HG03135 (cell line): Measurements from ENCODE around the gene PTGR1.
"Not testable (repeated sequence)": the region's sequence is repeated elsewhere in the genome, so short reads cannot be mapped to it uniquely, and the experiment has no call there.

ENCODE experiments used
- ATAC-seq: cut with Tn5 transposase; IDR thresholded peaks from one replicate; pipeline ENCODE4 v1.9.1; 2021; ENCODE audit warnings: mild to moderate bottlenecking, moderate library complexity; ENCODE audit not compliant: unreplicated experiment

Gene PTGR1

DNA sequence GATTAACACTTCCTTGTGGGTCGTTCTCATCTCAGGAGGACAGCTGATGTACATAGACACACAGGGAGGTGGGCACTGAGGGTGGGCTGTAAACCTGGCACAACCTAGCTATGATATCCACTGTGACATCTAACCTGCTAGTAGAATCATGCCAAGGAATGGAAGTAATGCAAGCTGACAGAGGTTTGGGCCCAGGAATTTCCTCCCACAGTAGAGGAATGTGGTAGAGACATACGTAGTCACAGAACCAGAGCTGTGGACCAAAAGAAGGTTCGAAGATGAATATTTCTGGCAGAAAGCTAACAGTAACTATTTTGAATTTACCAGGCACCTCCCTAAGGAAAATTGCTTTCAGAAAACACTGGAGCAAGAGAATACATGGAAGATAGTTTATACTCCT lies 16.5 kb upstream of the PTGR1 start:
- no peak for ATAC-seq

DNA sequence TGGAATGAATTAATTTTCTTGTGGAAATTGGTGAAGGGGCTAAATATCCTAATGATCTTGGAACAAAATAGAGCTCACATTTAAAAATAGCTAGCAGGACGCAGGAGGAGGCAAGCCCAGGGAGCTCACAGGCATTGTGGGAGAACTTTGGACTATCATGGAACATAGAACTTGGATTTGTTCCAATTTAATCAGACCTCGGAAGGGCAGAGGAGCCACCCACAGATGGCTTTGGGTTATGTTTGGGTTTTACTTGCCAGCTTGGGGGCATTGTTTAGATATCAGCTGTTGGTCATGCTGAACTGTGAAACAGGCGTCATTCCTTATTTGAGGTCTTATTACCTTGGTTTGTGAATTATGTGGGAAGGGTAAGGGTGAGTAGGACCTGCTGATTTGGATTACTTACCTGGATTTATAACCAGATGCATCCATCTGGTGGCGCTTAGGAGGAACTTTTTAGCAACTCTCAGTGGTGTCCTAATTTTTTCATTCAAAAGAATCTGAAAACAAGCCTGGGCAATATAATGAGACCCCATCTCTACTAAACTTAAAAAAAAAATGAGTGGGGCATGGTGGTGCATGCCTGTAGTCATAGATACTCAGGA lies 14.1 kb upstream of the PTGR1 start:
- no peak for ATAC-seq

DNA sequence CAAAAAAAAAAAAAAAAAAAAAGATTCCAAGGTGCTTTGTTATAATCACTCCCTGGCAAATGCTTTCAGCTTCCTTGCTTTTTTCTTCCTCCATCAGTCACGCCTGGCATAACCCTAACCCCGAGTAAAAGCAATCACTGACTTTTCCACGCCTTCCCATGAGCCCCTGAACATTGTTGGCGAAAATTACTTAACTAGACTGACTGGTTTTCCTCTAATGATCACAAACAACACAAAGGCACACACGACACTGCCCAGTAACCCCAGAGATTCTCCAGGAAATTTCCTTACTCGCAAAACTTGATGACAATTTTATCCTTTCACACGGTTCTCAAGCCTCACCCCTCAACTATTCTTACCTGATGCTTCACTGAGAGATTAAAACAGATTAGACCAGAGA lies 11.4 kb upstream of the PTGR1 start:
- no peak for ATAC-seq

DNA sequence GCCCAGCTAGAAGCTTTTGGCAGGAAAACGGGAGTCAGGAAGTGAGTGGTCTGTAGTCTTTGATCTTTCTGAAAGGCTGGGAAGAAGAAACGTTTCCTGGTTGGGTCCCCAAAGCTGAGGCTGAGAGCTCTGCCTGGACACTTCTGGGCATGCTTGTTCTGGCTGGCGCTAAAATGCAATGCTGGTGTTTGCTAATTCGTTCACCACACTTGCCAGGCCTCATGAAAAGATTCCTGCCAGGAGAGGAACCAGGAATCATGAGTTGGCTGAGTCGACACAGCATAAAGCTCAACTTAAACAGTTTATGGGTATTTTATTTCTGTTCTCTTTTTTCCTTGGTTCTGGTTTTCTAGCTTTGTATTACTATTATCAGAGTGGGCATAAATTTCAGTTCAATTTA lies 10.7 kb upstream of the PTGR1 start:
- no peak for ATAC-seq

DNA sequence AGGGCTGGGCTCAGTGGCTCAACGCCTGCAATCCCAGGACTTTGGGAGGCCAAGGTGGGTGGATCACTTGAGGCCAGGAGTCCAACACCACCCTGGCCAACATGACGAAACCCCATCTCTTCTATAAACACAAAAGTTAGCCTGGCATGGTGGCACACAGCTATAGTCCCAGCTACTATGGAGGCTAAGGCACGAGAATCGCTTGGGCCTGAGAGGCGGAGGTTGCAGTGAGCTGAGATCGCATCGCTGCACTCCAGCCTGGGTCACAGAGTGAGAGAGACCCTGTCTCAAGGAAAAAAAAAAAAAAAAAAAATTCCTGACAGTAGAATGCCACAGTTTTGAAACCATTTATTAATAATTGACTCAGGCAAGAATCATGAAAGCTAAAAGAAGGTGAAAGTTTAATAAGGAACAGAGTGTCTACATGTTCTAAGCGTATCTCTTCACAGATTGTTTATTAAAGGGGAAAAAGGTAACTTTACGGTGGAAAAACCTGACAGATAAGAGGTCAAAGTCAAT lies 5.7 kb upstream of the PTGR1 start:
- no peak for ATAC-seq

DNA sequence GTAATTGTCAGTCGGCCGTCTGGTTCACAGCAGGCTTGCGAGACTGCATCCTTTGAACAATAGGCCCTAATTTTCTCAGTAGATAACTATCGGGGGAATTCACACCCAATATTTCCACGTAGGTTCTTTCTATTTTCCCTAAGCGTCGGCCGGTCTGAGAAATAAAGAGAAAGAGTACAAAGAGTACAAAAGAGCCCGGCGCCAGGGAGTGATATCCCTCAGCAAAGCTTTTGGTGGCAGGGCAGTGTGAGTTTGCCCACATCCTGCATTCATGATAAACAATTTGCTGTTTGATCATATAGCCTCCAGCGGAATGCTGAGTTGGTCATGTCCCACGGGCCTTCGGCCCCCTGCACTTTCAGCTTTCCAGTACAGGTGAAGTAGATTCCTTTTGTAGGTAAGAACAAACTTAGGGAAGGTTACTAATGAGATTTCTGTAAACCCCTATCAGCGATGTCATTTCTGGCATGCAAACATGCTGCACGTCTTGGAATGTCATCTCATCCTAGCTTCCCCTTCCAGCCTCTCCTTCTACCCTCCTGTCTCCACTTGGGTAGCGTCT lies 4.7 kb upstream of the PTGR1 start:
- ATAC-seq: no peak

DNA sequence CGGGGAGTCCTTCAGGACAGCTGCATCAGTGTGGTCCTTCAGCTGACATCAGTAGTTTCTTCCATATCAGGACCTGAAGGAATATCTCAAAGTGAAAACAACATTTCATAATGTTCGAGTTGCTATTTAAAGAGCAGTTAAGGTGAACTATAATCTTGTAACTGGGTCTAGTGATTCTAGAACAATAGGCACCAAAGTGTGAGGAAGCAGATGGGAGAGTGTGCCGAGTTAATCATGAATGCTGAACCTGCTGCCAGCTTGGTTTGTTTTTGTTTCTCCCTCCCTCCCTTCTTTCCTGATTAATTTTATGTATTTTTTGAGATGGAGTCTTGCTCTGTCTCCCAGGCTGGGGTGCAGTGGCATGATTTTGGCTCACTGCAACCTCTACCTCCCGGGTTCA lies 3.6 kb upstream of the PTGR1 start:
- no peak for ATAC-seq

DNA sequence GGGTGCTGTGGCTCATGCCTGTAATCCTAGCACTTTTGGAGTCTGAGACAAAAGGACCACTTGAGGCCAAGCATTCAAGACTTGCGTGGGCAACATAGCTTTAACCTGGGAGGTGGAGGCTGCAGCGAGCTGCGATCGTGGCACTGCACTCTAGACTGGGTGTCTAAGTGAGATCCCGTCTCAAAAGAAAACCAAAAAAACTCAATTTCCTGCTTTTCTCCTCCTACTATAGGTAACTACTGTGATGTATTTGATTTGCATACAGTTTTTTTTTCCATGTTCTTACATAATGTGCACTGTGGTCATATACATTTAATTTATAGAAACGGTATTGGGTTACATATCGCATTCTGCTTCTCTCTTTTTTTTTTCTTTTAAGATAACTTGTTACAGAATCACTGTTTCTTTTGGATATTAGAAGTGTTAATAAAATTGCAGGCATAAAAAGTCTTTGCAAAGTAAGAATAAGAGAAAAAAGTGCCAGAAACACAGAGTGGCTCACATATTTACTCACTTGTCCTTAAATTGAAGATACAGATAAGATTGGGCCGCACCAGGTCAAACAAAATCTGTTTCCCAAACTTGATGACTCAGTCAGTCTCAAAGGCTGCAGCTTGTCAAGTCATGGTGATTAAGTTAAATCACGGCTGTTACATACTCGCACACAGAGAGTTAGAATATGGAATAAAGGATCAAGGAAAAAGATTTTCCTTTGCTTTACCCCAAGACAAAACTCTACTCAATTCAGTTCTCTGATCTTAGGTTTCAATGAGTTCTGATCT lies 2.0 kb upstream of the PTGR1 start:
- no peak for ATAC-seq

DNA sequence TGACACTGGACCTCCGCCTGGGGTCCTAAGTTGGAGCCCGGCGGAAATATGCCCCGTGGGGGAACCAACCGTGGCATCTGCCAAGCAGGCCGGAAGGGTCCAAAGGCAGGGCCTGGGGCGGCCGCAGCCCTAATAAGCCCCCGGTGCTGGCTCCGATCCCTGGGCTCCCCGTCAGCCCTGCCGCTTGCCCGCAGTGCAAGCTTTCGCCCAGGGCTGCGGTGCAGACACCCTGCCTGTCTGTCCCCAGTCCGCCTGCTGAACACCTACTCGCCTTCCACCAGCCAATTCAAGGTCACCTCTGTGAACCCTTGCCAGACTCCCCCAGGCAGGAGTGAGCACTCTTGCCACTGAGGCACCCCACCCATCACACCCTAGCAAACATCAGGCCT lies 502 bp upstream of the PTGR1 start:
- no peak for ATAC-seq

DNA sequence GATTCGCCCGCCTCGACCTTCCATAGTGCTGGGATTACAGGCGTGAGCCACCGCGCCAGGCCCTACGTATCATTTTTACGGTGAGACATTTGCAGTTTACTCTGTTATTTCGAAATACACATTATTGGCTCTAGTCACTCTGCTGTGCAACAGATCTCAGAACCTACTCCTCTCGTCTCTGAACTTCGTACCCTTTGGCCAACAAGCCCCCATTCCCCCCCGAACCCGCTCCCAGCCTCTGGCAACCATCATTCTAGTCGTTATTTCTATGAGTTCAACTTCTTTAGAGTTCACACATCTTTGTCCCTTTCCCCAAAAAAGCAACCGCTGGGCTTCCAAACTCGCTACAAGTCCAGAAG lies 735 bp downstream of the PTGR1 start:
- ATAC-seq: no peak

DNA sequence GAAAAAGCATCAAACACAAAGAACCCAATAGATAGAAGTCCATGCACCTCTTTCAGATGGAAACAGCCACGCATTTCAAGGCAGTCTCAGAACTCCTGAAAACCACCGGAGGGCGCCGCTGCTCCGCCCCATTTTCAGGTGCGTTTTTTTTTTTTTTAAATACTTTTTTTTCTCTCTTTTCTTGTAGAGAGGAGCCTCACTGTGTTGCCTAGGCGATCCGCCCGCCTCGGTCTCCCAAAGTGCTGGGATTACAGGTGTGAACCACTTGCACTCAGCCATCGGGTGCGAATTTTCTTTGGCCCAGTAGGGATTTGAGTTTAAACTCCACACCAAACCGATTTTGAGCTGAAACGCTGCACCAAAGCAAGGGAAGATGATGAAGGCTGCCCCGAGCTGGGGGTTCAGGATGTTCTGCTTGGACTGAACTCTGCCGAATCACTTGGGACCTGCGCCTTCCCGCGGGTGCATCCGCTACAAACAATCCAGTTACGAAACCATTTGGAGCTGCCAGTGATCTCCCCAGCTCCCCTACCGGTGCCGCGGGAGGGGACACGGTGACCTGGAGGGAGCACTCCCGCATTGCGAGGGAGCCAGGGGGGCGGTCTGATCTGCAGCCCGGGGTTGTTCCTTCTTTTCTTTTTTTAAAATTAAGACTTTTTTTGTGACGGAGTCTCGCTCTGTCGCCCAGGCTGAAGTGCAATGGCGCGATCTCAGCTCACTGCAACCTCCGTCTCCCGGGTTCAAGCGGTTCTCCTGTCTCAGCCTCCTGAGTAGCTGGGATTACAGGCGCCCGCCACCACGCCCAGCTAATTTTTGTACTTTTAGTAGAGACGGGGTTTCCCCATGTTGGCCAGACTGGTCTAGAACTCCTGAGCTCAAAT lies 1.4 kb downstream of the PTGR1 start:
- ATAC-seq: no peak

DNA sequence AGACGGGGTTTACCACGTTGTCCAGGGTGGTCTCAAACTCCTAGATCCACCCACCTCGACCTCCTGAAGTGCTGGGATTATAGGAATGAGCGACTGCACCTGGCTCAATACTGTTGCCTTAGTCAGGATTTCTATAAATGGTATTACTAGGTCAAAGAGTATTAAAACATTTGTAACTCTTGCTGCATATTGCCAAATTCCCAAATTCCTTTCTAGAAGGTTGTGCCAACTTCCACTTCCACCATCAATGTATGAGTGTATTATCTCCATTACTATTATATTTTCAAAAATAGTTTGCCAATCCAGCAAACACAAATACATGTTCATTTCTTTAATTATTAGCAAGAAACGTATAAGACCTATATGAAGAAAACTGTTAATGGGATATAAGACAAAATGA lies 10.6 kb downstream of the PTGR1 start:
- ATAC-seq: no peak

DNA sequence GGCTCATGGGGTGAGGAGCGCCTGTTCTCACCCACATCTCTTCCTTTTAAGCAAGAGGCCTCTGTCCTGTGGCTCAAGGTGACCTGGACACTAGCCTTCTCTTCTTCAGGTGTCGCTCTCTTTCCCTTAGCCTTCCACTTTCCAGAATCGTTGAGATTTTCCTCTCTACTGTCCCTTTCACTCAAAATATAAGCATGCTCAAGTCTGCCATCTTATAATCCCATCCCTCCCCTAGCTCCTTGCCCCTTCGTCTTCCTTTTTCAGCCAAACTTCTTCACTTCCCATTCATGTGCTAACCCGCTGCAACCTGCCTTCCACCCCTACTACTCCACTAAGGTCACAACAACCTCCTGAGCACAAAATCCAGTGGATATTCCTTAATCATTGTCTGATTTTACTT lies 13.1 kb downstream of the PTGR1 start:
- ATAC-seq: no peak

DNA sequence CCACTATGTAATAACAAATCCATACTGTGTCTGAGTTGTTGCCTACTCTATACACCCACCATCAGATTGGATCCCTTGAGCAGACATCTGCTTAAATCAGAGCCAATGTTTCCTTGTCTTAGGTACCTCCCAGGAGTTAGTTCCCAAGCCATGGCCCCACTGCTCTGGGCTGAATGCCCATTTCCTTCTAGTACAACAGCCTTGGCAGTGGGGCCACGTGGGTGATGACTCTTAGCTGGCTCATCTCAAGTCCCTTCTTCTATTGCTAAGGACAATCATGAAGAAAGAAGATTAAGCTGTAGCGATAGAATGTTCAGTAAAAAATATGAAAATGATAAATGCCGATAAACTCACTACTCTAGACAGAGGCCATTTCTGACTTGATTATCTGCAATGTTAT lies 16.6 kb downstream of the PTGR1 start:
- no peak for ATAC-seq

DNA sequence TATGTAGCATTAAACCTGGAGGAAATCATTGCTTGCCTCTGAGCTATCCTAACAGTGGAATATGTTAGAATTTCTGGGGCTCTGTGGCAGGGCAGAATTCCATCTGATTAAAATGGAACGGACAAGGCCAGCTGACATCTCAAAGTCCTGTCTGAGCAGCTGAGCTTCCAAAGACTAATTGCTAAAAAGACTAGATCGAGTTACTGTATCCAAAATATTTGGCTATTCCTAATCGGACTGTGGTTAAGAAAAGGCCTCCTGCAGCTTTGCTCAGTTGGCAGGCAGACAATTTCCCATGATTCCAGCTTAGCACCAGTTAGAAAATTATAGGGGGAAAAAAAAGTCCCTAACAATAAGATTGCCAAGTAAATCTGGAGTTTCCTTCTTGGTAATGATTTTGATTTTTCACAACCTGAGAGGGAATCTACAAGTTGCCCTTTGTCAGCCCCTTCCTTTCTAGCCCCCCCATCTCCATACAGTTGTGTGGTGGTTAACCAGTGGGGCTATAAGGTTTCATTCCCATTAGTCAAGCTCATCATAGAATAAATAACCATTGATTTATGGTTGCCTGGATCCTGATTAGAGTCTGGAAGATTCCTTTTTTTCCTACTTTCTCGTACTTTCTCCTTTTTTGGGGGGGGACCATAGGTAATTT lies 26.4 kb downstream of the PTGR1 start:
- no peak for ATAC-seq

DNA sequence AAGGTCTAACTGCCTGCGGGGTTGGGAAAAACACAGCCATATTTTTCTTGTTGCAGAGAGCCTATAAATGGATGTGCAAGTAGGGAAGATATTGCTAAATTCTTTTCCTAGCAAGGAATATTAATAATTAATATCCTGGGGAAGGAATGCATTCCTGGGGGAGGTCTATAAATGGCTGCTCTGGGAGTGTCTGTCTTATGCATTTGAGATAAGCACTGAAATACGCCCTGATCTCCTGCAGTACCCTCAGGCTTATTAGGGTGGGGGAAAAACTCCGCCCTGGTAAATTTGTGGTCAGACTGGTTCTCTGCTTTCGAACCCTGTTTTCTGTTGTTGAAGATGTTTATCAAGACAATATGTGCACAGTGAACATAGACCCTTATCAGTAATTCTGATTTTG lies 31.3 kb downstream of the PTGR1 start:
- not testable (repeated sequence) for ATAC-seq

DNA sequence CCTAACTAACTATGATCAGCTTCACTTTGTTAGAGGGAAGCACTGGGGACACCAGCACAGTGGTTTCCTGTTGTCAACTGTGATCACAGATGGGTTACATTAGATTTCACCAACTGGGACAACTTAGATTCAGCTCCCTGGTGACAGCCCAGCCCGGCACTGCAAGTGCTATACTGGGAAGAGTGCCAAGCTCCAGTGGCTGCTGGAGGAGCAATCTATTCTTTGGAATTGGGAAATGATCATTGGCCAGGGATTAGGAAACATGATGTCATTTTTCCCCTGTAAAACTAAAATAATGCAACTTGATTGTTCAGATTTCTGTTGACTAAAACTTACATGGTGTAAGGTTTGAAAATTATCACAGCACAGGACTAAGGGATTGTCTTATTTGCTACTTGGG lies 33.2 kb downstream of the PTGR1 start:
- ATAC-seq: no peak

DNA sequence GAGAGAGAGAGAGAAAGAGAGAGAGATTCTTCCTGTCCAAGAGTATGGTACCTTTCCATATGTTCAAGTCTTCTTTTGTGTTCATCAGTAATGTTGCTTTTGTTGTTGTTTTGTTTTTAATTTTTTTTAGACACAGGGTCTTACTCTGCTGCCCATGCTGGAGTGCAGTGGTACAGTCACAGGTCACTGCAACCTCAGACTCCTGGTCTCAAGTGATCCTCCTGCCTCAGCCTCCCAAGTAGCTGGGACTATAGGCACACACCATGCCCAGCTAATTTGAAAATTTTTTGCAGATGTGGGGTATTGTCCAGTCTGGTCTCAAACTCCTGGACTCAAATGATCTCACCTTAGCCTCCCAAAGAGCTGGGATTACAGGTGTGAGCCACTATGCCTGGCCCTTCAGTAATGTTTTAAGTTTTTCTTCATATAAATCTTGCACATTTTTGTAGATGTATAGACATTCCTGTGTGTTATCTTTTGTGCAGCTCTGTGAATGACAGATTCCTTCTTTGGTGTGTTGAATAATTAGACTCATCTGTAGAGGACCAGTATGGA lies 38.2 kb downstream of the PTGR1 start:
- no peak for ATAC-seq

DNA sequence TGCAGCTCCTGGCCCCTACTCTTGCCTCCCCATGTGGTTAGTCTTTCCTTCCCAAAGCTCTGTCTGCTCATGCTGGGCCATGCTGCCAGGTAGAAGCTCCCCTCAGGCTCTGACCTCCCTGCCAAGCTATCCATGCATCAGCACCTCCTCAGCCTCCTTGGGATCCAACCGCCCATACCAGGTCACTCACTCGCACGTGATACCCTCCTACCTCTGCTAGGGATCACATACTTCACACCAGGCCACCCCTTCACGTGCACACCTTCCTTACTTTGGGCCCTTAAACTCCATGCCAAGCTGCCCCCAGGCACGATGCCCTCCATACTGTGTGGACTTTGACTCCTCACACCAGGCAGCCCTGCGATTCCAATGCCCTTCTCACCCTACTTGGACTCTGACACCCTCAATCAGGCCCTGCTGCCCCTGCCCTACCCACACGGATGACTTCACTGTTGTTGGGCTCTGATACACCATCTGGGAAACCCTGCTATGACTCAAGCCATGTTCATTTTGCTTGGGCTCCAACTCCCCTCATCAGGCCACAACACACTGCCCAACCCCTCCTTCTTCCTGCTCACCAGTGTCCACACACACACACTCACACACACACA lies 40.3 kb downstream of the PTGR1 start:
- ATAC-seq: no peak

DNA sequence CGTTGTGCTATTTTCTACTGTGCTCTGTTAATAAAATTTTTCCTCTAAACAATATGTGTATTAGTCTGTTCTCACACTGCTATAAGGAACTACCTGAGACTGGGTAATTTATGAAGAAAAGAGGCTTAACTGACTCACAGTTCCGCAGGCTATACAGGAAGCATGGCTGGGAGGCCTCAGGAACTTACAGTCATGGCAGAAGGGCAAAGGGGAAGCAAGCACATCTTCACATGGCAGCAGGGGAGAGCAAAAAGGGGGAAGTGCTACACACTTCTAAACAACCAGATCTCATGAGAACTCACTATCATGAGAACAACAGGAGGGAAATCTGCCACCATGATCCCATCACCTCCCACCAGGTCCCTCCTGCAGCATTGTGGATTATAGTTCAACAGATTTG lies 44.0 kb downstream of the PTGR1 start:
- ATAC-seq: not testable (repeated sequence)
